ENCODE data around the gene C1QA.

Gene C1QA

GRCh38 chr1:22612671-22613571 lies 23.5 kb upstream of the C1QA start:
- no peak for DNase-seq

GRCh38 chr1:22613572-22613918 lies 22.9 kb upstream of the C1QA start:
- DNase-seq = no peak

DNA sequence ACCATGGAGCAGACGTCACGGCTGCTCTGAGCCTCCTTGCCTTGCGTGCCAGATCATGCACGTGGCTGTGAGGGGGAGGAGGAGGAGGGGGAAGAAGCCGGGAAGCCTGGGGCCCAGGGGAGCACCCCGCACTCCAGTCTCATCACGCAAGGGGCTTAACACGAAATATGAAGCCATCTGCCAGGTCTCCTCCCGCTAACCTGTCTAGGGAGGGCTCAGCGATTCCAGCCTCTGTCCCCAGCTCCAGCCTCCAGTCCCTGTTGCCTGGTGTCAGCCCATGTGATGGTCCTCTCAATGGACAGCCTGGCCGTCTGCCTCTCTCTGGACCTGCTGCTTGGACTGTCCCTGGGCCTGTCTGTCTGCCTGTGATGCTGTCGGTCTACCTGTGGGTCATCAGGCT lies 22.5 kb upstream of the C1QA start:
- no peak for DNase-seq

- no peak for DNase-seq
Observed at GRCh38 chr1:22615886-22616285, 20.5 kb upstream of the C1QA start.

GRCh38 chr1:22616571-22616970 lies 19.9 kb upstream of the C1QA start:
- no peak for DNase-seq

DNA sequence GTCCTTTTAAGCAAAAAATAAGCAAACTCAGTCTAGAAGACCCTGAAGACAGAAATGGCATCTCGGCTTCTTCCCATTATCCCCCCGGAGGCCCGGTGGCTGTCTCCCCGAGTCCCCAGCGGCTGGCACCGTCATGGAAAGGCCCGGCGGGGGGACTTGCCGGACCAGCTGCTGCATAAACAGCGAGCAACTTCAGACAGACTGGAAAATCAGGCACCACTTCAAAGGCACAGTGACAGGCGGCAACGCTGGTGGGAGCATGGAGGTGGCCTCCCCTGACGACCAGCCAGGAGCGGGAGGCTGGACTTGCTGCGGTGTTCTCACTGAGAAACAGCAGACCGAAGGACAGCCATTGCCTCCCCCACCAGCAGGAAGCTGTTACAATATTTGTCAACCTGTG lies 18.4 kb upstream of the C1QA start:
- DNase-seq = no peak

DNA sequence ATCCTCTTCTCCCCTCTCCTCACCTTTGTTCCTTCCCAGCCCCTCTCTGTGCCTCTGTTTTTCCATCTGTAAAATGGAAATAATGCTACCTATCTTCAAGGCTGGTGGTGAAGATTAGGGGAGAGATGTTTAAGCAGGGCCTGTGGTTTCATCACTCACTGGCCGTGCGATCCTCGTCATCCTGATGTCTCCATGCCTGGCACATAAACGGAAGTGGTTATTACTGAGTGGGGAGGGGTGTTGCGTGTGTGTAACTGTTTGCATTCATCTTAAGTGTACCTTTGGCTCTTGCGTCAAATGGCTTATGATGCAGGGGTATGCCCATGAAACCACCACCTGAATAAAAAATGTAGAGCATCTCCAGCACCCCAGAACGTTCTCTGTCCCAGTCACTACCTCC lies 17.2 kb upstream of the C1QA start:
- DNase-seq = no peak

- no peak for DNase-seq
Observed at GRCh38 chr1:22619798-22620197, 16.6 kb upstream of the C1QA start.

DNA sequence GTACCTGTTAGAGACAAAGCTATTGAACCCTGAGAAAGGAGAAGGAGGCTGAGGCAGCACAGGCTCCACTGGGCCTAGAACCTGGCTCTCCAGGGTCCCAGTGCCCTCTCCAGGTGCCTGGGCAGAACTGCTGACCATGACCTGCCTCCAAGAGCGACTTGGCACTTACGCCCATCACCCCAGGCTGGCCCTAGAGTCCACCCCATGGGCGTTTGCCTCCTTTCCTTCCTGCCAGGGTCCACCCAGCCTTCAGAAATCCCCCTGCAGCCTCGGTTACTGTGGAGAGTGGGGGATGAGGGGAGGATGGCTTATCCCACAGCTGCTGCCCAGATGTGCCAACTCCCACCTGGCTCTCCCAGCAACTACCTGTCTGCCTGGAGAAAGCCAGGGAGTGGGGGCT lies 14.7 kb upstream of the C1QA start:
- DNase-seq = no peak

- DNase-seq = no peak
Observed at GRCh38 chr1:22625262-22625925, 11.0 kb upstream of the C1QA start.

DNA sequence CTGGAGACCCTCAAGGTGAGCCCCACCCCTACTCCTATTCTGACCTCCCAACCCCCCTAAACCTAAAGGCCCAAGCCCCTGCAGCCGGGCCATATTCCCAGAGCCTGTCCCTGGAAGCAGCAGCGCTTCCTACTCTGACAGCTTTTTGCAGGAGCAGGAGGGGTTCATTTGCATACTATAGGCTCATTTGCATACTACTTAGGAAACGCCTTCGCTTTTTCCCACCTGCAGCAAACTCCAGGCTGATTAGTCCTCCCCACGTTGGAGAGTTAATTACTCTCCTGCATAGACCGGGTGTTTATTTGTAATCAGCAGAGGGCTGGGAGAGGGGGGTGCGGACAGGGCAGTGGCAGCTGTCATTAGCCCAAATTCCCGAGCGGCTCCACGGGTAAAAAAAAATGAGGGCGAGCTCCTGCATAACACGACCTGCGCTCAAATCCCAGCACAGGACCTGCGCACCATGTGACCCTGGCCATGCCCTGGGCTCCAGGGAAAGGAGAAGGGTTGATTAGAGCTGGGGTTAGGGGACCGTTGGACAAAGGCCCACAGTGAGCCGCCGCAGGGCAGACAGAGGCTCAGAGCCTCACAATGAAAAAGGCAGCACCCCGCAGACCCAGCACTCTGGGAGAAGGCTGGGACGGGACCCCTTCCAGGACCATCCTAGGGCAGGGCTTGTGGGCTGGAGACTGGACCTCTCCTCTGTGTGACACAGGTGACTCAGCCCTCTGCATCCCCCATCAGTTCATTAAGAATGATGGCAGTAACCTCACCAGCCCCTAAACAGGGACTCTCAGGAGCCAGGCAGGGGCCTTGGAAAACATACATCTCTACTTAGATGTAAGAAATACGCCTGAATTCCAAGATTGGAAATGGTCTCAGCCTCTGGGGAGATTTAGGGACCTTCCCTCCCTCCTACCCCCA lies 9.9 kb upstream of the C1QA start:
- no peak for DNase-seq

DNA sequence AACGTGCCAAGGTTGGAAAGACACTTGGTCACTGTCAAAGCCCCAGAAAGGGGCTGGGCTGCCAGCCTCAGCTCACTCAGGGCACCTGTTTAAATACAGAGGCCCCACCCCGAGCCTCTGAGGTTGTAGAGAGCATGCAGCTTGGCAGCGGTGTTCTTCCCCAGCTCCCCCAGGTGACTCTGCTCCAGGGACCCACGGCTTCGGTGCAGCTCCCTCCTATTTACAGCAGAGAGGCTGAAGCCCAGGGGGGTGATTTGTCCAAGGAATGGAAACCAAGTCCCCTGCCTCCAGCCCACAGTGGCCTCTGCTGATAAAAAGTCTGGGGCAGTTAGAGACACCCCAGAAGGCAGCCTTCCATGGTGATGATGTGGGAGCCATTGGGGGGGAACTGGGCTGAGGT lies 9.1 kb upstream of the C1QA start:
- no peak for DNase-seq

DNA sequence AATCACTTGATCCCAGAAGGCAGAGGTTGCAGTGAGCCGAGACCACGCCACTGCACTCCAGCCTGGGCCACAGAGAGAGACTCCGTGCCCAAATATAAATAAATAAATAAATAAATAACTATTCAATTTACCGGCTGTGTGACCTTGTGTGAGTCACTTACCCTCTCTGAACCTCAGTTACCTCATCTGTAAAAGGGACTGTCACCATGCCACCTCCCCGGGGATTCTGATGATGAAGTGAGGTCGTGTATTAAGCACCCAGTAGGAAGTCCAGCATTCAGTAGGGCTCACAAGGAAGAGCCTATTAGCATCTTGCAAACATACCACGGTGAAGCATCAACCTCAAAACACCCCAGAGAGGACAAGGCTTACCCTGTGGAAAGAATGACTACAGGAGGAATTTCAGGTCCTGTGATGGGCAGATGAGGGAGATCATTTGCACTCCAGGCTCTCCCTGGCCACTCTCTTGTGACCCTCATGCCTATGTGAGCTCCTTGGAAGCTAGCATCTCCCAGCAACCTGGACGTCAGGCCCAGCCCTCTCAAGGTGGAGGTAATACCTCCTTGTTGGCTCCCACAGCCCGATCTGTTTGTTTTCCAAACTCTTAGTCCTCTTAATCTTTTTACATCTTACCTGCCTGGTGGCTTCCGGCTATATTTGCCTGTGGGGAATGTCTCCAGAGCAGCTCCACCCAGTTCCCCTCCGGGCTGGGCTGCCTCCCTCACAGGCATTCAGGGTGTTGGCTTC lies 7.6 kb upstream of the C1QA start:
- DNase-seq = no peak

DNA sequence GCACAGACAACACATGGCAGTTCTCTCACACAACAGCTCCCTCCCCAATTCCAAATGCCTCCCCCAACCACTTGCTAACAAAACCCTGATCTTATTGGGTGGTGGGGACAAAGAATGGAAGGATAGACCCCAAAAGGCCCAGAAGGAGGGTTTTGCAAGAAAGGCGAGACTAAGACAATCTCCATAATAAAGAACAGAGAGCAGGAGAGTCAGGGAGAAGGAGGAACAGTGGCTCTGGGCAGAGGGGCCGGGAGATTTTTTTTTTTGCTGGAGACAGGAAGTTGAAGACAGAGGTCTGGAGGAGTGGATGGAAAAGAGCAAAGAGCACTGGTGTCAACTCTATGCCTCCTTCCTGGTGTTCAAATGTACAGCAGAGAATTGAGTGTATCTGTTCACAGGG lies 6.5 kb upstream of the C1QA start:
- no peak for DNase-seq

DNA sequence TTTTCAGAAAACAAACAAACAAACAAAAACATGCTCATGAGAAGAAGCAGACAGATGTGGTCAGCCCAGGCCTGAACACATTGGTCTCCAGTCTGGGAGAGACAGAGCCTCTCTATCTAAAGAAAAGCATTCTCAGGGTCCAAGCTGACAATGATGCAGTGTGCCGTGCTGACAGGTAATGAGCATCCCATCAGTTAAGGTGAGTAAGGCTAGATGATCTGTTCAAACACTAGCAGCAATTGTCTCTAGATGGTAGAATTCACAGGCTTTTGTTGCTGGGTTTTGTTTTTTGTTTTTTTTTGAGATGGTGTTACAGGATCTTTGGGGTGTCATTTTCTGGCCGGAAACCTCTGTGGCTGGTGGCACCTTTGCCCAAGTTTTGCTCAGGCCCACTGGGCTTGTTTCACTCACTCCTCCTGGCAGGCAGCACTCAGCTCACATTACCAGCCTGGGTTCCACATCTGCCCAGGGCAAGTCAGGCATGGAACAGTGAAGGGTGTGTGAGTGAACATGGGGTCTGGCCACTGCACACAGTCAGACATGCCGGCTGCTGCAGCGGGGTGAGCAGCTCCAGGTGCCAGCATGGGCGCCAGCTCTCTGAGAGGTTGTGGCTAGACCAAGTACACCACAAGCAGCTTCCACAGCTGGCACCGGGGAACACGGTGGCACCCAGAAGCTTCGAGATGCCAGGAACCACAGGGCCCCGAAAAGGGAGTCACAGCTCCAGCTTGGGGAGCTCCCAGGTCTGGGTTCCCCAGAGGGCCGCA lies 2.5 kb upstream of the C1QA start:
- no peak for DNase-seq

GRCh38 chr1:22635436-22635835 lies 992 bp upstream of the C1QA start:
- DNase-seq = no peak

DNA sequence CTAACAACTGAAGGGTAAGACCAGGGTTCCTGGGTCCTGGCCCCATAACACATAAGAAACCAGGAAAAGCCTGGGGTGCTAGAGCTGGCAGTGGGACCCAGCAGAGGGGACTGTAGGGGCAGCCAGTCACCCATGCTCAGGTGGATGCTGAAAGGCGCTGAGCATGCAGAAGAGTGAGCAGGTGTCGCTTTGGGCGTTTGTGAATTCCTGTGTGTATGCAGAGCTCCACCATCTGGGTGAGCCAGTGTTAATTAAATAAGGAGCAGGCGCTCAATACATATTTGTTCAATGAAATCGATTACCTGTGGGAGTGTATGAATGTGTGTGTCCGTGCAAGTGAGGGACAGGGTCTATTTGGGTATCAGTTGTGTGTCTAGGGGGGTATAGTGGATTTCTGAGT lies 499 bp downstream of the C1QA start:
- DNase-seq = no peak

GRCh38 chr1:22637907-22638445 lies 1.5 kb downstream of the C1QA start:
- no peak for DNase-seq

- DNase-seq = no peak
Observed at GRCh38 chr1:22638476-22639234, 2.2 kb downstream of the C1QA start.

DNA sequence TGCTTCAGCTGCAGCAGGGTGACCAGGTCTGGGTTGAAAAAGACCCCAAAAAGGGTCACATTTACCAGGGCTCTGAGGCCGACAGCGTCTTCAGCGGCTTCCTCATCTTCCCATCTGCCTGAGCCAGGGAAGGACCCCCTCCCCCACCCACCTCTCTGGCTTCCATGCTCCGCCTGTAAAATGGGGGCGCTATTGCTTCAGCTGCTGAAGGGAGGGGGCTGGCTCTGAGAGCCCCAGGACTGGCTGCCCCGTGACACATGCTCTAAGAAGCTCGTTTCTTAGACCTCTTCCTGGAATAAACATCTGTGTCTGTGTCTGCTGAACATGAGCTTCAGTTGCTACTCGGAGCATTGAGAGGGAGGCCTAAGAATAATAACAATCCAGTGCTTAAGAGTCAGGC lies 2.9 kb downstream of the C1QA start:
- no peak for DNase-seq

GRCh38 chr1:22641247-22641646 lies 4.8 kb downstream of the C1QA start:
- no peak for DNase-seq

All from 8988T (cell line).